HG02759 (cell line): ENCODE results near the gene RNLS.
"Not testable (repeated sequence)": the region's sequence is repeated elsewhere in the genome, so short reads cannot be mapped to it uniquely, and the experiment has no call there.

Experiments
- ATAC-seq: cut with Tn5 transposase; IDR thresholded peaks from one replicate; pipeline ENCODE4 v1.9.1; 2021; ENCODE audit warnings: mild to moderate bottlenecking, moderate library complexity; ENCODE audit not compliant: unreplicated experiment

RNLS gene

DNA sequence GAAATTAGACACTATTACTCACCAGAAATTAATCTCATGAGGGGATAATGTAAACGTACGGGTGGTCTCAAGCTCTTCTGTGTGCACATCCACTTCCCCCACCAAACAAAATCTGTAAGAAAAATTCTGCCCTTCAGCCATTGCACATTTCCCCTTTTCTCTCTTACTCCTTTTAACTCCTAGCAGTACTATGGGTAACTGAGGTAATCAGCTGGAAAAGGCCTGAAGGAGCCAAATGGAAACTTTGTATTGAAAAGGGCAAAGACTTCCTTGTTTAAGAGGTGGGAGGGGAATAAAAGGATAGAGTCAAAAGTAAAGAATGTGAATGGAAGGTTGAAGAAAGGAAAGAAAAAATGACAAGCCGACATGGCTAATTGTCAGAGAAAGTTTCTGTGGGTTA lies 273.8 kb downstream of the RNLS start:
- no peak for ATAC-seq

DNA sequence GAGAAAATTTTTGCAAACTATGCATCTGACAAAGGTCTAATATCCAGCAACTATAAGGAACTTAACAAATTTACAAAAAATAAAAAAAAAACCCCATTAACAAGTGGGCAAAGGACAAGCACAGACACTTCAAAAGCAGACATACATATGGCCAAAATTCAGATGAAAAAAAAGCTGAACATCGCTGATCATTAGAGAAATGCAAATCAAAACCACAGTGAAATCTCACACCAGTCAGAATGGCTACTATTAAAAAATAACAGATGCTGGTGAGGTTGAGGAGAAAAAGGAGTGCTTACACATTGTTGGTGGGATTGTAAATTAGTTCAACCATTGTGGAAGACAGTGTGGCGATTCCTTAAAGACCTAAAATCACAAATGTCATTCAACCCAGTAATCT lies 274.8 kb downstream of the RNLS start:
- ATAC-seq, result not testable (repeated sequence)

DNA sequence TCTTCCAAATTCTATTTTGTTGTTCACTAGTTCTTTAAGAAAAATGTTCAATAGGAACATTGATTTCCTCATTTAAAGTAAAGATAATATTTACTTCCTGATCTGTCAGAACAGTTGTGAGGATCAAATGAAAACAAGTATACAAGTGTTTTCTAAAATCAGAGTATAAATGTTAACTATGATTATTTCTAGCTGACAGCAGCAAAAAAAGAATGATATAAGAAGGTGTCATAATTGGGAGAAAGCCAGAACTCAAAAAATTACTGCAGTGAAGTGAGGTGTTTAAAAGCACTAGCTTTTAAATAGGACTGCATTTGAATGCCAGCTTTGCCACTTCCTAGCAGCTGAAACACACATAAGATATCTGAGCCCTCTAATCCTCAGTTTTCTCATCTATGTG lies 283.3 kb downstream of the RNLS start:
- no peak for ATAC-seq

- ATAC-seq, result no peak
Measured at GRCh38 chr10:88297103-88297502, 286.0 kb downstream of the RNLS start.

DNA sequence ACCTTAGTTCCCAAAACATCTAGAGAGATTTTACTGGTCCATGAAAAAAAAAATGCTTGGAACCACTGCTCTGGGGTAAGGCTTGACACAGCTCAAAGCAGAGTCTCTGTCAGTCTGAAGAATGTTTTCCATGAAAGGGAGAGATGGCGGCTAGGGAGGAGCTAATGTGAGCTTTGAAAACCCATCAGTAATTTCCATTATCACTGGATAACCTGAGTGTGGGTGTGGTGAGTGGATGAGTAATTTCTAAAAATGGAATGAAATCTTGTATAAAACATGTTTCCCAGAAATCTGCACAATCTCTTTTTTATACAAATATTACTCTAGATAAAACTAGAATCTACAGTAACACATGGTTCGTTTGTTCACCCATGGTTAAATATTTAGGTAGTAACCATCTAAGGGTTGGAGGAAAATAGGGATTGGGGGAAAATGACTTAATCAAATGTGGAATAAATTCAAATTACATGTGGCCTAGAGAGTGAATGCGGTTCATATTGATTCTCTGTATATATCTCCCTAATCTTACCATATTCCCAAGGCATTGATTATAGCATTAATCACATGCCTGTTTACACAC lies 289.4 kb downstream of the RNLS start:
- ATAC-seq, result no peak

GRCh38 chr10:88293073-88293472 lies 290.0 kb downstream of the RNLS start:
- ATAC-seq, result no peak

- no peak for ATAC-seq
Measured at GRCh38 chr10:88292185-88292514, 291.0 kb downstream of the RNLS start.

DNA sequence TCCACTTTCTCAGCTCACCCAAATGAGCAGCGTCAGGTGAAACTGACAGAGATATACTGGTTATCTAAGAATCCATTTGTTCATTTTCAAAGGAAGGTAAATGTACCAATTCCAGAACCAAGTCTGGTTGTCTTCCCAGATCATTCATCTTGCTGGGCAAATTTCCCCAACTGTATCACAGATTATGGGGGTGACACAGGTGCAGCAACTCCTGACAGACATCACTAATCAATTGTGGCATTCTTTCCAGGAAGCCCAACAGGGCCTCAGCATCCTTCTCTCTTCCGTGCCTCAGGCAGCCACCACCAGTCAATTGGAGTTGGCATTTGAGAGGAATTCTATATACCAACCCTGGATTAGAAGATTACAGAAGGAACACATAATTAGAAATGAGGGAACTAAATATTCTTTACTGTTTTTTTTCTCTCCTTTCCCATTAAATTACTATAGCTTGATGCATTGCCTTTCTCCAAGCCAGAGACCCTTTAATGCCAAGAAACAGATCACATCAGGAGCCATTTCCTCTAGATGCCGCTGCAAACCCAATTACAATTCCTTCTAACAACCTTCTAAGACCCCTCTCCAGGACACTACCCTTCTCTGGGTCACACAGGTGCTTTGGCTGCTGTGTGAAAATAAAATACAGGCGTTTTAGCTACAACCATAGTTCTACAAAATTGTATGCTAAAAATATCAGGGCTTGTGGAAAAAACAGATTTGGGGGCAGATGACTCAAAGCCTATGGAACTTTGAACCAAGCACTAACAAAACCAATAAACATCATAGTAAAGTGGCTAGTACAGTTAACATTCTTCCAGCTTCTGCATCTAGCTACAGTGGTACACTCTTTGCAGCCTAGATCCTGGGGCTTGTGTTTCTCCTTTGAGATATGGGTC lies 291.6 kb downstream of the RNLS start:
- no peak for ATAC-seq

- ATAC-seq, result no peak
Measured at GRCh38 chr10:88289342-88289741, 293.8 kb downstream of the RNLS start.

DNA sequence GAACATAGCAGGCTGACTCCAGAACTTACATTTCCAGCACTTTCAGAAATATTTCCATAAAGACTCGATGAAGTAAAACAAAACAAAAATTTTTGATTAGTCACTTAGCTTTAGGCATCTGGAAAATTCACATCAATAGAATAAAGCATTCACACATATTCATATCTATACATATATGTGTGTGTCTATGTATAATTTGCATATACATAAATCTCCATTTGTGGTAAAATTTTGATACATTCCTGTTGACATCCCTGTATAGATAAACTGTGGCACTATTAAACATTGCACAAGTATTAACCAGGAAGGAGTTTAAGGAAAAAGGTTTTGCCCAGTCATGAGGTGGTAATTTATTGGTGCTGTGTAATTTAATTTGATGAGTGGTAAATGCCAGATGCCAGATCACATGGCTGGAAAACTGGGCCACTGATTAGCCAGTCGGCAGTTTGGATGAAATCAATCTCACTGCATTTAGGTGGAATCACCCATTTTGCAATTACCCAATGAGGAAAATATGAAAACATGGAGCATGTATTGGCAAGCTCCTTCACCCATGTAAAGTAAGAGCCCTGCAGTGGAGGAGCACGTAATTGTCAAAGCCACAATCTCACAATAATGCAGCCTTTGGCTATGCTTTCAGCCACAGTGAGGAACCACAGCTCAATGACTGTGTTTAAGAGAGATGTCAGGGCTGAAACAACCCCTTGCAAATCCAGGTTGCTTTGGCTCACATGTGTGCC lies 294.6 kb downstream of the RNLS start:
- peak; percentile 64 for ATAC-seq

- ATAC-seq, result no peak
Measured at GRCh38 chr10:88286030-88286429, 297.1 kb downstream of the RNLS start.

- ATAC-seq, result no peak
Measured at GRCh38 chr10:88281592-88282347, 301.3 kb downstream of the RNLS start.

DNA sequence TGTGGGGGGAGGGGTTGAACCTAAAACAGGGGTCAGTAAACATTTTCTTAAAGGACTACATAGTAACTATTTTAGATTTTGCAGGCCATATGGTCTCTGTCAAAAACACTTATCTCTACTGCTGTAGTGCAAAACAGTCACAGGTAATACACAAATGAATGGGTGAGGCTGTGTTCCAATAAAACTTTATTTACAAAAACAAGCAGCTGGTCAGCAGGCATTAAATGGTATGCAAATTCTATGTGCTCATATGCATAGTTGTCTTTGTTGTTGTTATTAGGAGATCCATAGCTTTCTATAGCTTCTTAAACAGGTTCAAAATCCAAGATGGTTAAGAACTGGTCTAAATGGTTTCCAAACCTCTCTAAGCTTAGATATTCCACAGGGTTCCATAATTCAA lies 302.6 kb downstream of the RNLS start:
- no peak for ATAC-seq

DNA sequence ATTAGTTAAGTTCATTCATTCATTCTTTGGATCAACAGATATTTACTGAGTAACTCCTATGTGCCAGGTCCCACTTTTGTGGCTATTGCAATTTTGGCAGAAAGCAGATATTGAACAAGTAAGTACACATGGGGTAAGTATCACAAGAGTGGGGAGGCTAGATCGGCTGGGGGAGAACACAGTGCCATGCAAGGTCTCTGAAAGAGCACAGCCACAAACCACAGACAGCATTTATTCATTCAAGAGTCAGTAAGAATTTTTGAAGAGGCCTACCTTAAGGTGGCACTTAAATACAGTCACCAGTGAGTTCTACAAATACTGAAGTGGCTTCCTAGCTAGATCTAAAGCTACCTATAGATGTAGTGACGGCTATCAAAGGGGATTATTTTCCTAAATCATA lies 304.2 kb downstream of the RNLS start:
- ATAC-seq, result no peak

DNA sequence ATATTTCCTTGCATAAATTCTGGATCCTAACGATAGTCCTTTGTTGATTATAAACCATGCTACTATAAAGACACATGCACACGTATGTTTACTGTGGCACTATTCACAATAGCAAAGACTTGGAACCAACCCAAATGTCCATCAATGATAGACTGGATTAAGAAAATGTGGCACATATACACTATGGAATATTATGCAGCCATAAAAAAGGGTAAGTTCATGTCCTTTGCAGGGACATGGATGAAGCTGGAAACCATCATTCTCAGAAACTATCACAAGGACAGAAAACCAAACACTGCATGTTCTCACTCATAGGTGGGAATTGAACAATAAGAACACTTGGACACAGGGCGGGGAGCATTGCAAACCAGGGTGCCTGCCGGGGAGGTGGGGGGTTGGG lies 306.2 kb downstream of the RNLS start:
- not testable (repeated sequence) for ATAC-seq

DNA sequence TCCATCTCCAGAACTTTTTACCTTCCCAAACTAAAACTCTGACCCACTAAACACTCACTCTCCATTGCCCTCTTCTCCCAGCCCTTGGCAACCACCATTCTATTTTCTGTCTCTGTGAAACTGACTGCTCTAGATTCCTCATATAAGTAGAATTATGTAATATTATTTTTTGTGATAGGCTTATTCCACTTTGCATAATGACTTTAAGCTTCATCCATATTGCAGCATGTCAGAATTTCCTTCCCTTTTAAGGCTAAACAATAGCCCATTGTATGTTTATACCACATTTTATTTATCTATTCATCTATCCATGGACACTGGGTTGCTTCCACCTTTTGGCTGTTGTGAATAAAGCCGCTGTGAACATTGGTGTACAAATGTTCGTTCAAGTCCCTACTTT lies 308.8 kb downstream of the RNLS start:
- ATAC-seq, result no peak

GRCh38 chr10:88273567-88273966 lies 309.6 kb downstream of the RNLS start:
- ATAC-seq, result no peak

DNA sequence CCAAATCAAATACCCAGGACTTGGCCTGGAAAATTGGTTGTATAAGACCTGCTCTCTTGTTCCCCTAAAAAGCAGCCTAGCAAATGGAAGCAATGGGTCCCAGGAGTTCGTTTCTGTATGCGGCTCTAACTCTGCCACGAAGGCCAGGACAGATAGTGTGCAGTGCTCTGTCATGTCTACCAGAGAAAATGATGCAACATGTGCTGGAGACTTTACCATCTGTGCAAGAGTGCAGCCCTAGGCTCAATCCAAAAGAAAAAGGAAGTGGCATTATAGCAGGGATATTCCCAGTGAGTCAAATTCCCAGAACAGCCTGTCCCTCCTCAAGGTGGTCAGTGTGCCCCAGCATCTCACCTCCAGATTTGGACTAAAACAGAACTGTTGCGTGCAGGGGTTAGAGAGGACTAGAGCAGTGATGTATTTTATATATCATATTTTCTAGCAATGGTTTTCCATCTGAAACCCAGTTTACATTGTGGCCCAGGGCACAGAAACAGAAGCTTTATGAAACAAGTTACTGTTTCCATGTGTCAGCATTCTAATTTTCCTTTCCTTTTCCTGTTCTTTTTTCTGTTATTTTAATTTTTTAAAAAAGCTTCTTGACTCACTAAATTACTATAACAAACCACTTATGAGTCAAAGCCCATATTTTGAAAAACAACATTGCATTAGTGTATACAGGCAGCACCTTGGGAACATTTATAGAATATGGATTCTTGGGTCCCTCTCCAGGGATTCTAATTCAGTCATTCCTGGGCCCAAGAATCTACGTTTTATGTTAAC lies 311.2 kb downstream of the RNLS start:
- ATAC-seq, result peak; percentile 15

- ATAC-seq, result peak; percentile 91
Measured at GRCh38 chr10:88270871-88271713, 312.0 kb downstream of the RNLS start.
